GM06990 (cell line): ENCODE results near the gene ERC1.

Experiments used
- DNase-seq: peaks from one replicate; pipeline ENCODE4 v3.0.0-alpha.2; 2011; ENCODE audit not compliant: insufficient read length; ENCODE audit errors: extremely low read depth
- H3K27me3 ChIP-seq: replicated peaks from 2 replicates; pipeline ENCODE4 v1.6.0; 2011; ENCODE audit warnings: low read length; ENCODE audit not compliant: control insufficient read depth, insufficient read depth
- H3K36me3 ChIP-seq: 2 replicates; pipeline ENCODE4 v1.5.1; 2011; ENCODE audit warnings: low read length; ENCODE audit not compliant: control insufficient read depth, insufficient read depth
- H3K4me3 ChIP-seq: replicated peaks from 2 replicates; pipeline ENCODE4 v1.5.1; 2011; ENCODE audit warnings: low read depth, mild to moderate bottlenecking, control low read depth, low read length
- TF ChIP-seq, protein P1 (sequence below): IDR thresholded peaks from 2 replicates; pipeline ENCODE4 v1.5.1; 2011; ENCODE audit warnings: low read length, control low read depth, mild to moderate bottlenecking, inconsistent platforms; ENCODE audit not compliant: insufficient read depth, poor library complexity, severe bottlenecking

Gene ERC1

DNA sequence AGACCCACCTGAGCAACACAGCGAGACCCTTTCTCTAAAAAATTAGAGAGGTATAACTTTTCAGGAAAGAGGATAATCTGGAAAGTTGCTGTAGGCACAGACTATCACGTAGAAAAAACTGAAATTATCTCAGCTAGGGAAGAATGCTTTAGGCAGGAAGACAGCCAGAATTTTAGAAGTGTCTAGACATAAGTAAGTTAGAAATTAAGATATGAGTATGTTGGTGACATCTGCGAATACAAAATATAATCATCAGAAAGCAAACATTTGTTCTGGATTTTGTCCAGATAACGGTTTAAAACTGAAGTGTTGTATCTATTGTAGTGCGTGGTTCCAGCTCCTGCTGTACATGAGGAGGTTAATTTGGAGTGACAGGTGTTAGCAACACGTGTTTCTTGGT lies 480.2 kb downstream of the ERC1 start:
- DNase-seq: no peak
- Histone ChIP-seq H3K27me3 (no peaks in the 10 kb centered on the region), H3K4me3 (no peak overlapping the region), H3K36me3 (no peaks in the 10 kb centered on the region)
- TF ChIP-seq, protein P1, sequence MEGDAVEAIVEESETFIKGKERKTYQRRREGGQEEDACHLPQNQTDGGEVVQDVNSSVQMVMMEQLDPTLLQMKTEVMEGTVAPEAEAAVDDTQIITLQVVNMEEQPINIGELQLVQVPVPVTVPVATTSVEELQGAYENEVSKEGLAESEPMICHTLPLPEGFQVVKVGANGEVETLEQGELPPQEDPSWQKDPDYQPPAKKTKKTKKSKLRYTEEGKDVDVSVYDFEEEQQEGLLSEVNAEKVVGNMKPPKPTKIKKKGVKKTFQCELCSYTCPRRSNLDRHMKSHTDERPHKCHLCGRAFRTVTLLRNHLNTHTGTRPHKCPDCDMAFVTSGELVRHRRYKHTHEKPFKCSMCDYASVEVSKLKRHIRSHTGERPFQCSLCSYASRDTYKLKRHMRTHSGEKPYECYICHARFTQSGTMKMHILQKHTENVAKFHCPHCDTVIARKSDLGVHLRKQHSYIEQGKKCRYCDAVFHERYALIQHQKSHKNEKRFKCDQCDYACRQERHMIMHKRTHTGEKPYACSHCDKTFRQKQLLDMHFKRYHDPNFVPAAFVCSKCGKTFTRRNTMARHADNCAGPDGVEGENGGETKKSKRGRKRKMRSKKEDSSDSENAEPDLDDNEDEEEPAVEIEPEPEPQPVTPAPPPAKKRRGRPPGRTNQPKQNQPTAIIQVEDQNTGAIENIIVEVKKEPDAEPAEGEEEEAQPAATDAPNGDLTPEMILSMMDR: no peak

DNA sequence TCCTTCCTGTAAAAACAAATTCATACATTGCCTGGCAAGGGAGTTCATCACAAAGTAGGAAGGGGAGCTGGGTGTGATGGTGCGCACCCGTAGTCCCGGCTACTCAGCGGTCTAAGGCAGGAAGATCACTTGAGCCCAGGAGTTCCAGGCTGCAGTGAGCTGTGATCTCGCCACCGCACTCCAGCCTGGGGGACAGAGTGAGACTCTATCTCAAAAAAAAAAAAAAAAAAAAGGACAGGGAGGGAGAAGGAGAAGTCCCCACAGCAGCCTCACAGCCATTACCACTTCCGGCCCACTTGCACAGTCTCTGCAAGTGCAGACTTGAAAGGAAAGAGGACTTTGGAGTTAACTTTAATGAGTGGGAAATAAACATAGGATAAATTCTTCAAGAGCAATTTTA lies 482.4 kb downstream of the ERC1 start:
- TF ChIP-seq, protein P1: no peak
- Histone ChIP-seq H3K27me3 (no peaks in the 10 kb centered on the region), H3K4me3 (no peak overlapping the region), H3K36me3 (no peaks in the 10 kb centered on the region)
- DNase-seq: peak; percentile 21

DNA sequence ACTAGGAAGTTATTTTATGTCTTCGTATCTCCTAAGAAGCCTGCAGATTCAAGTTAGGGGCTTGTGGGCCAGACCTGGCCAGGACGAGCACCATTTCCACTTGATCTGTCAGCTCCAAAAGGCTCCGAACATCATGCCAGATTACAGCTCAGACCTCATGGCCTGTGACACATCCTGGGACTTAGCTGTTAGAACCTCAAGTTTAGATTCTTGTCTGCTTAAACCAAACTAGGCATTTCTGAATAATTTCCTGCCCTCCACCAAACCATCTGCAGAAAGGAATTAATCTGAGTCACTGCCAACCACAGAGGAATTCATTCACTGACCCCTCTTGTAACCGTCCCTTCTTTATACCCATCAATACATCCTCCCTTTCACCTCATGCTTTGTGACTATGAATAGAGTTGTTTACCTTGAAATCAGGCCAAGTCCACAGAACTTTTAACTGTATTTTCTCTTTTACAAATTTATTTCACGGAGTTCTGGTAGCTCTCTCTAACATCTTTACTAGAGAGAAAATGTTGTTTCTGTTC lies 483.1 kb downstream of the ERC1 start:
- H3K27me3 ChIP-seq: no peaks in the 10 kb centered on the region
- H3K36me3 ChIP-seq: no peaks in the 10 kb centered on the region
- H3K4me3 ChIP-seq: no peak overlapping the region
- no peak for DNase-seq
- TF ChIP-seq, protein P1: no peak

DNA sequence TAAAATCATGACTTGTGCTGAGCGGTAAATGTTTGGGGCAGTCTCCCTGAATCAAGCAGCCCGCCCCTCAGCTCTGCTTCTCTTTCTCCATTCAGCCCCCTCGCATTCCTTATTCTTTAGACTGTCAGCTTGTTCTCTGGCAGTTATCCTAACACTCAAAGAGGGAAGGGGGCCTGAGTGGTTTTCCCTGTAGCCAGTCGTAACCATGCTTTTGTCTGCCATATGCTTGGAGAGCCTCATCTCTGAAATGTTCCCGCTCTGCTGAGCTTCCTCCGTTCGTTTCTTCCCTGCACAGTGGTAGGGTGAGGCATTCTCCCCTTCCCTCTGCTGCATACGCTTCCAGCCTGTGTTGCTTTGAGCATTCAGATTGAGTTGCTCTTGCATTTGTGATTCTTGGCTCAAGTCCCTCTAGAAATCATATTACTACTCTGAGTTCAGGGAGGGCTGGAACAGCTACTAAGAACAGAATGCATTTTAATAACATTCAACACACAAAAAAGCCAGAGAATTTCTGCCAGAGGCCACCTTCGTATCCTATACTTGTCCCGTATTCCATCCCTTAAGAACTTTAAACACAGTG lies 483.6 kb downstream of the ERC1 start:
- H3K27me3 ChIP-seq: no peaks in the 10 kb centered on the region; the same call in 1 of the 2 replicates
- no peak overlapping the region for H3K4me3 ChIP-seq
- TF ChIP-seq, protein P1: no peak
- no peak for DNase-seq
- H3K36me3 ChIP-seq: no peaks in the 10 kb centered on the region

DNA sequence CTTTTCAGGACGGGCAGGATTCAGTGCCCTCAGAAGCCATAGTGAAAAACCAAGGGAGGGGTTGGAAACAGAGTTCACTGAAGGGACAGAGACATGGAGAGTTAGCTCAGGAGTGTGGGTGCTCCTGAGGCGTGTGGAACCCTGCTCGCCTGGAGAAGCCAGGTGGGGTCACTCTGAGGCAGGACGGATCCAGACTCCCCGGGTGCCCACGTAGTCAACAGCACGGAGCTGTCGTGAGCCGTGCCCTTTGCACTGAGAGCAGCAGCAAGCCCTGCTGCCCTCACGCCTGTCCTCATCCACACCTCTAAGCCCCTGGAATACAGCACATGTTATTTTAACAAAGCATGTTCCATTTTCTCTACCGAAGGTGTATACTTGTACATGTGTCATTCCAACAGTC lies 488.6 kb downstream of the ERC1 start:
- no peak for DNase-seq

More for the DNA sequence above, 488.6 kb downstream of the ERC1 start:
- no peaks in the 10 kb centered on the region for H3K36me3 ChIP-seq
- TF ChIP-seq, protein P1: no peak
- H3K4me3 ChIP-seq: no peak overlapping the region
- H3K27me3 ChIP-seq: no peaks in the 10 kb centered on the region; the same call in 1 of the 2 replicates
